Activated CD4-positive, alpha-beta T cell treated with anti-CD3 and anti-CD28 coated beads for 4 hours (primary cell): ENCODE data around the gene MEIOC.
"Not testable (repeated sequence)": the region's sequence is repeated elsewhere in the genome, so short reads cannot be mapped to it uniquely, and the experiment has no call there.

Experiments
- DNase-seq, 2 donors: peaks; one replicate each; pipeline ENCODE4 v3.0.0-alpha.2; 2020

MEIOC gene

DNA sequence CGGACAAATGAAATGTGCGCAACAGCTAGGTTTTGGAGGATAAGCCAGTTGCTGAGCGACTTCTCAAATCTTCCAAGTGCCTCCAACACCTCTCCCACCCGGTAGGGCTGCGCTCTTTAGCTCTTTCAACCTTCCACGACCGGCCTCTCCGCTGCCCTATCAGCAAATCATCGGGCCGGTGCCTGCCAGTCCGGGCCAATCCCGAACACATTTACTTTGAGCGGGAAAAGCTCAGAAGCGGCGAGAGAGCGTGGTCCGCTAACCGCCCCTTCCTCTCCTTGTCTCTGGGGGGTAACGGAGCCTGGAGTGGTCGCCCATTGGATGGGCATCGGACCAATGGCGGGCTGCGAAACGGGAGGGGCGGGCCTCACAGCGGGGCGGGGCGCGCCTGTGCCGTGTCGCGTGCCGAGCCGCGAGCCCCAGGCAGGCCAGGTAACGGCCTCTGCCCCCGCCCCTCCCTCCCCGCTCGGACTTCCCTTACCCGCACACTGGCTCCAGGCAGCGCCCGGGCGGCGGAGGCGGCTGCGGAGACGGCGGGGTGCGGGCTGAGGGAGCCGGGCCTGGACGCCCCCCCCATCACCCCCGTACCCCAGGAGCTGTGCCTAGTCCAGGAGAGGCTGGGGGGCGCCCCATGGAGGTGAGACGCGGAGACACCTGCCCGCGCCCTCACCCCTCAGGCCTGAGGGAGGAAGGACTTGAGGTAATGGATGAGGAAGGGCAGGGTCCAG lies at the start of gene MEIOC:
MEIOC (plus strand) TSS at position 486 of the 728 bp plus-strand sequence; CDS start at position 632, 146 bp downstream.
- DNase-seq, result peak; percentile 14 to 26

GRCh38 chr17:44606658-44607057 lies 49.6 kb upstream of the MEIOC start:
- no peak for DNase-seq

DNA sequence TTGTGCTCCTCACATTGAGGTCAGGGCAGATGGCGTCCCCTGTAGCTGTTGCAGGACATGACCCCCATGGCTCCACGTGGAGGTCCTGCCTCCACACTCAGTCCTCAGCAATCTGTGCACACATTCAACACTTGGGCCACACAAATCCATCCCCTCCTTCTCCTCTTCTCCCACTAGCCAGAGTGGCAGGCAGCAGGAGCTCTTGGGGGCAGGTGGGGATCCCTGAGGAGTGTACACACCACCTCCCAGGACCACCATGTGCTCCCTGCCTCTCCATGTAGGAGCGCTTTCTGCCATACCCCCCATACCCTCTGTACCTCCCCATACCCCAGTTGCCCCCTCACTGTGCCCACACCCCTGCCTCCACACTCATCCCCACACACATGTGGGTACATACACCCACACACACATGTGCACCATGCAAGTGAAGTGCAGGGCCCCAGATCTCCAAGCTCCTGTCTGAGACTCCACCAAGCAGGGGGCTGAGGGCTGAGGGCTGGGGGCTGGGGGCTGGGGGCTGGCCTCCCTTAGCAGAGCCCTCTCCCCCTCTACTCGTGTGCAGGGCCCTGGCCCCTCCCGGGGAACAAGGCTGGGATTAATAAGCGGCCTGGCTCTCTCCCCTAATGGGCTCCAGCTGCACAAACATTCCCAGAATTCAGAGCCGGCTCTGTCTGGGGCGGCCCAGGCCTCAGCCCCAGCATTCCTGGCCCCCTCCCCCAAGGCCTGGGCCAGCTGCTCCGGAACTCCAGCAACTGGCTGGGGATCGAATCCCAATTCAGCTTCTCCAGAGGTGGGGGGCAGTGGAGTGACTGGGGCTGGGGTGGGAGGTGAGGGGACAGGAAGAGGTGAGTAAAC lies 48.2 kb upstream of the MEIOC start:
- DNase-seq, result no peak

GRCh38 chr17:44608727-44609435 lies 47.4 kb upstream of the MEIOC start:
- DNase-seq, result no peak

DNA sequence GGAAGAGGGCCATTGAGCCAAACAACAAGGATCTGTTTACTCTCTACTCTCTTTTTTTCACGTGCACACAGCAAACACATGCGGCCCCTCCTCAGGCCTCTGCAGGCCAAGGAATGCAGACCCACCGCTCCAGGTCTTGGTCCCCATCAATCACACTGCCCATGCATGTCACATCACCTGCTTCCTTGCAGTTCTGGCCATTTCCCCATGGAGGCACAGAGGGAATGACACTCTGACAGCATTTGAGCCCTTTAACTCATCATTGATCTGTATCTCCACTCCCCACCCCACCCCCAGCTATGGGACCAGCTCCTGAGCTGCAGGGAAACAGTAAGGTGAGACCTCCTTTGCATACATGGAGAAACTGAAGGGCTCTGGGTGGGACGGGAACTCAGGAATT lies 45.9 kb upstream of the MEIOC start:
- DNase-seq, result no peak

DNA sequence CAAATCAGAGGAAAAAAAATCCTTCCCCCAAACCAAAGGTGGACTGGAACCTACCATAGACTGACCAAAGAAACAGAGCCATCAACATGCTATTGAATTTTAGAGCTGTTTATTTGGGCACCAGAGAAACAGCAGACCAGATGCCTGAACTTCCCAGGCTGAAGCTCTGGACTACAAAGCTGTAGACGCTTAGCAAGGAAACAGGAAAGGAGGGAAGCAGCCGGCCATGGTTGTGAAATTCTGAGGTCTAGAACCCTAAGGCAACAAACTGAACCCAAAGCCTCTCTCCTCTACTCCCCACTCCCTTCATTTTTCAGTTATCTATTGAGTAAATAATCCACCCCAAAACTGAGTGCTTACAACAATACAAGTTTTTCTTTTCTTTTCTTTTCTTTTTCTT lies 45.4 kb upstream of the MEIOC start:
- DNase-seq, result no peak

DNA sequence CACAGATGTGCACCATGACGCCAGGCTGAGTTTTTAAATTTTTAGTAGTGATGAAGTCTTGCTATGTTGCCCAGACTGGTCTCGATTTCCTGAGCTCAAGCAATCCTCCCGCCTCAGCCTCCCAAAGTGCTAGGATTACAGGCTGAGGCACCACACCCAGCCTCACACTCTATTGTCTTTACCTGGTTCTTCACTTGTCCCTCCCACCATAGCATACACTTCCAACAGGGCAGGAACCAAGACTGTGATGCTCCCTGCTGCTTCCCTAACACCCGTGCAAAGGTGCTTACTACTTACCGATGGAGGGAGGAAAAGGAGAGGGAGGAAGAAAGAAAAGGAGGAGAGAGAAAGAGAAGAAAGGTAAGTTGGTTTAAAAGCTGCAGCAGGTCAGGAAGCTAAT lies 41.4 kb upstream of the MEIOC start:
- no peak for DNase-seq

GRCh38 chr17:44618652-44619051 lies 37.6 kb upstream of the MEIOC start:
- not testable (repeated sequence) for DNase-seq

GRCh38 chr17:44623070-44623725 lies 33.1 kb upstream of the MEIOC start:
- DNase-seq, result no peak

GRCh38 chr17:44627513-44628242 lies 28.6 kb upstream of the MEIOC start:
- DNase-seq, result no peak

DNA sequence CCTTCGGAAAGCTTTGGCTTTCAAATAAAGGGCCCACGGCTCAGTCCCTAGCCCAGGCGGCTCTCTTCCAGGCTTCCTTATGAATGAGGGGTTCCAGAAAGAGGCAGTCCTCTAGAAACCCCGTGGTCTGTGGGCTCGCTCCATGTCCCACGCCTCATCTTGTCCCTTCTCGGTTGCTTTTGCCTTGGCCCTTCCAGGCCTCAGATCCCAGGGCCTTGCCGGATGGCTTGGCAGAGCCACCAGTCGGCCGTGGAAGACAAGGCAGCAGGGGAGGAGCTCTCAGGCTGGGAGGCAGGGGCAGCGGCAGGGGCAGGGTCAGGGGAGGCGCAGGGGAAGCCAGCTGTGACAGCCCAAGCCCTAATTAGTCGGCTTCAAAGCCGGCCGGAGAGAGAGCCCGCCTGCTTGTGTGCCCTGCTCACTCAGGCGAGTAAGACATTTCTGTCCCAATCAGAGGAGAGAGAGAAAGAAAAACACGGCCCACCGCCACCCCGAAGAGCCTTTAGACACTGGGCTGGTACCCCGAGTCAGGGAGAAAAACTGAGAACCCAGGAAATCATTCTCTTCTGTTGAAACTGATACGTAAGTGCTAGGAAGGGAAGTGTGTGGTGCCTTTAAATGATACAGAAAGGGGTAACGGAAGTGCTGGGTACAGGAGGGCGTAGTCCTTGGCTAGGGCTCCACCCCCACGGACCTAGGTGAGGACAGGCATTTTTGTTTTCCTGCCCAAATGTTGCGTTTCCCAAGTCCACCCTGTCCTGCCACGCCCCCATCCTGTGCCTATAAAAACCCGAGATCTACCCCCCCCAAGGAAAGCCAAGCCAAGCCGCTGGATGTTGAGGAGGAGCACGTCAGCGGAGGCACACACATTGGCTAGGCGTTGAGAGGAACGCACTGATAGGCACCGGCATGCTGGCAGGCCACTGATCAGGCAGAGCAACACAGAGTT lies 27.8 kb upstream of the MEIOC start:
- no peak for DNase-seq

GRCh38 chr17:44629314-44629713 lies 27.0 kb upstream of the MEIOC start:
- DNase-seq, result no peak

DNA sequence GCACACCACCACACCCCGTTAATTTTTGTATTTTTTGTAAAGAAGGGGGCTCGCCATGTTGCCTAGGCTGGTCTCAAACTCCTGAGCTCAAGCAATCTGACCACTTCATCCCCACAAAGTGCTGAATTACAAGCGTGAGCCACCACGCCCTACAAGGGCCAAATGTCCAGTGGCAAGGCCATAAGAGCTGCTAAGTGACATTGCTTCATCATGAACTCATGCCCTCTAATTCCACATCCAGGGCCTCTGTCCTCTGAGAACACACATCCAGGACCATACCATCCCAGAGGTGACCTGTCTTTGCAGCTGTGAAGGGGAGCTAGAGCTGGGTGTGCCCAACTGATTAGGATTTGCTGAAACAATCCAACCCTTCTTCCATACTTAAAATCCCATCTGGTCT lies 25.6 kb upstream of the MEIOC start:
- no peak for DNase-seq

GRCh38 chr17:44633998-44634397 lies 22.3 kb upstream of the MEIOC start:
- DNase-seq, result no peak

GRCh38 chr17:44634401-44634800 lies 21.9 kb upstream of the MEIOC start:
- not testable (repeated sequence) for DNase-seq

GRCh38 chr17:44636562-44636961 lies 19.7 kb upstream of the MEIOC start:
- no peak for DNase-seq

GRCh38 chr17:44637066-44637465 lies 19.2 kb upstream of the MEIOC start:
- no peak for DNase-seq

DNA sequence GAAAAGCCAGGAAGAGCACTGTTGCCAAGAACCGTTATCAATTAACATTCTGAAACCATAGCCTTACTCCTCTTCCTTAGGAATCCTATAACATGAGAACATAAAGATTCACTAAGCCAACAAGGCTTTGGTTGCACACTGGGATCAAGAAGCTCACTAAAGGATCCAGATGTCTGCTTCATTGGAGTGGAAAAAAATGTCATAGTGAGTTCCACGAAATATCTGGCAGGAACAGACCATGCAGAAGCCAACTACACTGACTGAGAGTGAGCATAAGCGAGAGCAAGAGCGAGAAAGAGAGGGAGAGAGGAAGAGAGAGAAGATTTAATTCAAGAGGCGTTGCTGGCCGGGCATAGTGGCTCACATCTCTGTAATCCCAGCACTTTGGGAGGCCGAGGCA lies 13.4 kb upstream of the MEIOC start:
- no peak for DNase-seq

DNA sequence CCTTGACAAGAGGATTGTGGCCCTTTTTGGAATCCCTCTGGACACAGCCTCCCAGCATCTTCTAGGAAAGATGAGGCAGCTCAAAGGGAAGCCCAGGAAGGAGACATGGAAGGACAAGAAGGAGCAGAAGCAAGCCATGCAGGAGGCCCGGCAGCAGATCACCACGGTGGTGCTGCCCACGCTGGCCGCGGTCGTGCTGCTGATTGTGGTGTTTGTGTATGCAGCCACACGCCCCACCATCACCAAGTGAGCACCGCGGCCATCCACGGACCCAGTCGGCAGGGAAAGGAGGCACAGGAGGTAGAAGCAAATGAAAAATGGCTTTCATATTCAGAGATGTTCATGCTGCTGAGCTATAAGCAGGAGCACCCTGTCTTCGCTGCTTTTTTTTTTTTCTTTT lies 10.9 kb upstream of the MEIOC start:
- DNase-seq, result no peak

DNA sequence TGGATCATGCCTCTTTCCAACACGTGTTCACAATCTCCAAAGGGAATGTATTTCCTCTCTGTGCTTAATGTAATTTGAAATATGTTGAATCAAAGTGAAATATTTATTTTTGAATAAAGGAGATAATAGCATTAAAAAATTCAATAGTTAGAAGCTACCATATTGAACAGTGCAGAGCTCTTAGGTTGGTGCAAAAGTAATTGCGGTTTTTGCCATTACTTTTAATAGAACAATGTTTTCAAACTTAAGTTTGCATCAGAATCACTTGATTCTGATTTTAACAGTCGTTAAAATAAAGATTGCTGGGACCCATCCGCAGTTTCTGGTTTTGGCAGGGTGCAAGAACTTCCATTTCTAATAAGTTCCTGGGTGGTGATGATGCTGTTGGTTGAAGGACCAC lies 10.0 kb upstream of the MEIOC start:
- DNase-seq, result no peak

DNA sequence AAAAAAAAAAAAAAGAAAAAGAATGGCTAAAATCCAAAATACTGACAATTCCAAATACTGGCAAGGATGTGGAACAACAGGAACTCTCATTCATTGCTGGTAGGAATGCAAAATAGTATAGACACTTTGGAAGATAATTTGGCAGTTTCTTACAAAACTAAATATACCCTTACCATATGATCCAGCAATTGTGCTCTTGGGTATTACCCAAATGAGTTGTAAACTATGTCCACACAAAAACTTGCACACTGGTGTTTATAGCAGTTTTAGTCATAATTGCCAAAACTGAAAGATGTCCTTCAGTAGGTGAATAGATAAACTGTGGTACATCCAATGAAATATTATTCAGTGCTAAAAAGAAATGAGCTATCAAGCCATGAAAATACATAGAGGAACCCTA lies 8.5 kb upstream of the MEIOC start:
- no peak for DNase-seq
